ENCODE data around the gene FBXO10. TPM values are rescaled to one million over a fixed set of nuclear protein-coding genes. Genes with fewer than 3 reads are reported as not detected.
"Not testable (repeated sequence)": the region's sequence is repeated elsewhere in the genome, so short reads cannot be mapped to it uniquely, and the experiment has no call there.

Gene FBXO10
- total RNA-seq, 4 donors from 2014 or later, result 2.4 to 5.5 (median 3.7) TPM

DNA sequence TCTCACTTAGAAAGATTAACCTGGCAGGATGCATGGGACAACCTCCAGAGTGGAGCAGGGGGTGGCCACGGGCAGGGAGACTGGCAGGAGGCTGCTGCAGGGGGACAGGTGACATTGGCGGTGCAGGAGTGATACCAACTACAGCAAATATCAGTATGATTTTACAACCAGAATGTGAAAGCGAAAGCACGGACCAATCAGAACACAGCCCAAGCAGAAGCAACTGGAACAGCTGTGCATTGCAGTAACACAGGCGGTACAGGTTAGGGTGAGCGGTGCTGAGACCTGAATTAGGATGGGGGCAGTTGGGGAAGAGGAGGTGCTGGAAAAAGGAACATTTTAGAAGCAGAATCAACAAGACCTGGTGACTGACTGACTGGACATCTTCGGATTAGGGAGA, 61.2 kb downstream of the FBXO10 start:
- TF ChIP-seq, protein P1, sequence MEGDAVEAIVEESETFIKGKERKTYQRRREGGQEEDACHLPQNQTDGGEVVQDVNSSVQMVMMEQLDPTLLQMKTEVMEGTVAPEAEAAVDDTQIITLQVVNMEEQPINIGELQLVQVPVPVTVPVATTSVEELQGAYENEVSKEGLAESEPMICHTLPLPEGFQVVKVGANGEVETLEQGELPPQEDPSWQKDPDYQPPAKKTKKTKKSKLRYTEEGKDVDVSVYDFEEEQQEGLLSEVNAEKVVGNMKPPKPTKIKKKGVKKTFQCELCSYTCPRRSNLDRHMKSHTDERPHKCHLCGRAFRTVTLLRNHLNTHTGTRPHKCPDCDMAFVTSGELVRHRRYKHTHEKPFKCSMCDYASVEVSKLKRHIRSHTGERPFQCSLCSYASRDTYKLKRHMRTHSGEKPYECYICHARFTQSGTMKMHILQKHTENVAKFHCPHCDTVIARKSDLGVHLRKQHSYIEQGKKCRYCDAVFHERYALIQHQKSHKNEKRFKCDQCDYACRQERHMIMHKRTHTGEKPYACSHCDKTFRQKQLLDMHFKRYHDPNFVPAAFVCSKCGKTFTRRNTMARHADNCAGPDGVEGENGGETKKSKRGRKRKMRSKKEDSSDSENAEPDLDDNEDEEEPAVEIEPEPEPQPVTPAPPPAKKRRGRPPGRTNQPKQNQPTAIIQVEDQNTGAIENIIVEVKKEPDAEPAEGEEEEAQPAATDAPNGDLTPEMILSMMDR (IDR thresholded peaks at IDR 0.05), result no peak
- TF ChIP-seq POLR2A (IDR thresholded peaks at IDR 0.05), result no peak
- WGBS, 2 donors, result 89% methylated on average over 7 of the region's 7 CpGs
- no peak overlapping the region for H3K4me3 ChIP-seq (ENCODE audit: low read depth, poor library complexity, severe bottlenecking)
- DNase-seq (ENCODE audit: low spot score in 2 of 2), result no peak
- intact Hi-C loops (cut with DNase I; ENCODE audit: low total_unique reads), result no loop called here

DNA sequence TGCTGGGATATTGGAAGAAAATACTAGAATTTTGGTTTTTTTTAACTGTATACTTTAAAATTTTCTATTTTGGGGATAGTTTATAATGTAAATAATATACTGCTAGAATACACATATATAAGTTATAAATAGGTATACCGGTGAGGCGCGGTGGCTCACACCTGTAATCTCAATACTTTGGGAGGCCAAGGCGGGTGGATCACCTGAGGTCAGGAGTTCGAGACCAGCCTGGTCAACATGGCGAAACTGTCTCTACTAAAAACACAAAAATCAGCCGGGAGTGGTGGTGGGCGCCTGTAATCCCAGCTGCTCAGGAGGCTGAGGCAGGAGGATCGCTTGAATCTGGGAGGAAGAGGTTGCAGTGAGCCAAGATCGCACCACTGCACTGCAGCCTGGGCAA, 61.8 kb downstream of the FBXO10 start:
- DNase-seq (ENCODE audit: low spot score in 2 of 2); intact Hi-C loops (cut with DNase I; ENCODE audit: low total_unique reads); H3K4me3 ChIP-seq (ENCODE audit: low read depth, poor library complexity, severe bottlenecking): not testable (repeated sequence)
- 97 to 98% methylated on average over 10 of the region's 10 CpGs for WGBS, 2 donors

DNA sequence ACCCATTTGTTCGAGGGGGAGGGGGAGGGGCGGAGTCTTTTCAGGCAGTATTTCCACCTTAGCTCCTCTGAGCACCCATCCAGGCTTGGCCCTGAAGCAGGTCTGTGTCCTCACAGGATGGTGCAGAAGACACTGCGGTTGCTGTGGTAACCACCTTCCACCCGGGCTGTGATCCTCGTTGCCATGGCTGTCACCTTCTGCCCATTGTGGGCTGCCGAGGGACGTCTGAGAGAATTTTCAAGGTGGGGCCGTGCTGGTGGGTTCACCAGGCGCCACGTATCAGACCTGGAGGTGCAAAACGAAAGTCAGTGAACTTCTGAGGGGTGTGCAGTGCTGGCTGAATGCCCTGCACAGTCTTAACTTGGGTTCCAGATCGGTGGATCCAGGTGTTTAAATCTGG, 63.7 kb downstream of the FBXO10 start:
- DNase-seq (ENCODE audit: low spot score in 2 of 2), result no peak
- TF ChIP-seq, protein P1 (IDR thresholded peaks at IDR 0.05), result no peak
- no peak for TF ChIP-seq POLR2A (IDR thresholded peaks at IDR 0.05)
- intact Hi-C loops (cut with DNase I; ENCODE audit: low total_unique reads), result no loop called here
- WGBS, 2 donors, result 72 to 76% methylated on average over 9 to 12 of the region's 12 CpGs
- no peak overlapping the region for H3K4me3 ChIP-seq (ENCODE audit: low read depth, poor library complexity, severe bottlenecking)

DNA sequence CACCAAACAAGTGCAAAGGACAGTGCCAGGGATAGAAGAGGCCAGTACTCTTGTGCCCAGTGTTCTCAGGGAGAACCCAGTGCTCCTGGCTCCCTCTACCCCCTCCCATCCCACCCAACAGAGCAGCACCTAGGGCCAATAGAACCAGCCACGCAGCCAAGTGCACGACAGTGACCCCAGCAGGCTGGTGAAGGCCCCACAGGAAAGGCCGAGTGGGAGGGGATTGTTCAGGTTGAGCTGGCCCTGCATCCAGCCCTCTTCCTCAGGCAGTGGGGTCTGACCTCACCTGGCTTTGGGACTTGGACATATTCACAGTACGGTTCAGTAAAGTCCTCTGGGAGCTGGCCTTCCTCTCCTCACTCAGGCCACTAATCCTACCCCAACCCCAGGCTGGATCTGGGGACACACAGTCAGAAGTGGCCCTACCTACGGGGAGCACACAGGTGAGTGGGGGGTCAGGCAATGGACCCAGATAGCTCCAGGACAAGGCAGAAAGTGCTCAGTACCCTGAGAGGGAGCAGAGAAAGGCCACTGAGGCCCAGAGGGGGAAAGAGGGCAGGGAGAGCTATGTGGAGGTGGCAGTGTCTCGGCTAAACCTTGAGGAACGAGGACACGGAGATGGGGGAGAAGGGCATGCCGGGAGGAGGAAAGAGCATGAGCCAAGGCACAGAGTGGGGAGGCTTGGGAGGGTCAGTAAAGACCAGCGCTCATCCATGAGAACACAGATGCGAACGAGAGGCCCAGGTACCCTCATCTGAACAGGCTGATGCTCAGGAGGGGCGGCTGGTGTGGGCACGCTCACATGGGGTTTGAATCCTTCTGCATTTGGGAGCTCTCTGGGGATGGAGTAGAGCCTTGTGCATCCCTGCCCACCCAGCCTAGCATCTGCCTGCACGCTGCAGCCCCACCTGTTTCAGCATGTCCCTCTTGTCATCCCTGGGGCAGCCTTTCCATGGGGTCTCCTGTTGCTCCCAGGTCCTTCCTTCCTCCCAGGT, 64.9 kb downstream of the FBXO10 start:
- no peak for DNase-seq (ENCODE audit: low spot score in 2 of 2)
- WGBS, 2 donors, result 86 to 91% methylated on average over 15 of the region's 15 CpGs
- H3K4me3 ChIP-seq (ENCODE audit: low read depth, poor library complexity, severe bottlenecking), result no peak overlapping the region
- TF ChIP-seq, protein P1 (IDR thresholded peaks at IDR 0.05), result no peak
- TF ChIP-seq POLR2A (IDR thresholded peaks at IDR 0.05), result no peak
- intact Hi-C loops (cut with DNase I; ENCODE audit: low total_unique reads), result no loop called here

DNA sequence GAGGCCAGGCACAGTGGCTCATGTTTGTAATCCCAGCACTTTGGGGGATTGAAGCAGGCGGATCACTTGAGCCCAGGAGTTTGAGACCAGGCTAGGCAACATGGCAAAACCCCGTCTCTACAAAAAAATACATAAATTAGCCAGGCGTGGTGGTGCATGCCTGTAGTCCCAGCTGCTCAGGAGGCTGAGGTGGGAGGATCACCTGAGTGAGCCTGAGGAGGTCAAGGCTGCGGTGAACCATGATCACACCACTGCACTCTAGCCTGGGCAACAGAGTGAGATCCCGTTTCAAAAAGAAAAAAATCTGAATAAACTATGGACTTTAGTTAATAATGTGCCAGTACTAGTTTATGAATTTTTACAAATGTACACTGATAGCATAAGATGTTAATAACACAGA, 66.1 kb downstream of the FBXO10 start:
- DNase-seq (ENCODE audit: low spot score in 2 of 2); intact Hi-C loops (cut with DNase I; ENCODE audit: low total_unique reads); H3K4me3 ChIP-seq (ENCODE audit: low read depth, poor library complexity, severe bottlenecking): not testable (repeated sequence)
- WGBS, 2 donors, result 75 to 85% methylated on average over 5 of the region's 5 CpGs

DNA sequence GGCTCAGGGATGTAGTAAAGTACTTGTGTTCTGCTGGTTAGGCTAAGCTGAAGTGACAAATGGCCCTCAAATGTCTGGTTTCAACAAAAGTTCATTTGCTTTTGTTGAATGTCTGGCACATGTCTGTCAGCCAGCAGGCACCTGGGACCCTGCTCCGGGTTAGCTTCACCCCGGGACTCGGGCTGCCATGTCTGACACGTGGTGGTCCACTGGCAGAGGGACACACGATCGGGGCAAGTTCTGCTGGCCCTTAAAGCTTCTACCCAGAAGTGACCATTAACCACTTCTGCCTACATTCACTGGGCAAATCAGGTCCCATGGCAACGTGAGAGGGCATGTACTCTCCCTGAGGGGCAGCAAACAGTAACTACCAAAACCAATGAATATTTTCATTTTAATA, 66.6 kb downstream of the FBXO10 start:
- intact Hi-C loops (cut with DNase I; ENCODE audit: low total_unique reads), result no loop called here
- DNase-seq (ENCODE audit: low spot score in 2 of 2), result no peak
- 81 to 90% methylated on average over 7 of the region's 7 CpGs for WGBS, 2 donors
- TF ChIP-seq, protein P1 (IDR thresholded peaks at IDR 0.05), result no peak
- no peak for TF ChIP-seq POLR2A (IDR thresholded peaks at IDR 0.05)
- H3K4me3 ChIP-seq (ENCODE audit: low read depth, poor library complexity, severe bottlenecking), result no peak overlapping the region

DNA sequence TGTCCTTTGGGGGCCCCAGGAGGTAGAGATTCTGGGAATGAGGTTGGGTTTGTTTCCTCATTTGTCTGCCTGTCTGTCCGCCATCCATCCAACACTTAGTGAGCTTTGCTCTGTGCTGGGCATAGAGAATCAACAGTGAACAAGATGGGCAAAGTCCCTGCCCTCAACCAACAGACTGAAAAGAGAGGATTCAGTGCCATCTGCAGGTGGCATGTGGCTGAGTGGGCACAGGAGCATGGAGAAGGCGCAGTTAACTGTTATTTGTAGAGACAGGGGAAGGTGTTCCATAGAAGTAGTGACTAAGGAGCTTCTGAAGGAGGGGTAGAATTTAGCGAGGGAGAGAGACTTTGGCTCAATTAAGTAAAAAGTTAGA, 67.4 kb downstream of the FBXO10 start:
- intact Hi-C loops (cut with DNase I; ENCODE audit: low total_unique reads), result no loop called here
- TF ChIP-seq POLR2A (IDR thresholded peaks at IDR 0.05), result no peak
- TF ChIP-seq, protein P1 (IDR thresholded peaks at IDR 0.05), result no peak
- WGBS, 2 donors, result 83 to 87% methylated on average over 3 of the region's 3 CpGs
- DNase-seq (ENCODE audit: low spot score in 2 of 2), result no peak
- no peak overlapping the region for H3K4me3 ChIP-seq (ENCODE audit: low read depth, poor library complexity, severe bottlenecking)

Data from lower leg skin (tissue), 4 donors.